ENCODE measurements around the gene TMEM248. TPM values are rescaled to one million over a fixed set of nuclear protein-coding genes. Genes with fewer than 3 reads are reported as not detected.
"Not testable (repeated sequence)": the region's sequence is repeated elsewhere in the genome, so short reads cannot be mapped to it uniquely, and the experiment has no call there.

TMEM248 gene
- total RNA-seq, 1 donor from 2014 or later: 44.3 TPM

- no peak for DNase-seq
Measured at GRCh38 chr7:66950763-66951162, 29.7 kb downstream of the TMEM248 start.

GRCh38 chr7:66952343-66953043 lies 31.5 kb downstream of the TMEM248 start:
- no peak for DNase-seq

DNA sequence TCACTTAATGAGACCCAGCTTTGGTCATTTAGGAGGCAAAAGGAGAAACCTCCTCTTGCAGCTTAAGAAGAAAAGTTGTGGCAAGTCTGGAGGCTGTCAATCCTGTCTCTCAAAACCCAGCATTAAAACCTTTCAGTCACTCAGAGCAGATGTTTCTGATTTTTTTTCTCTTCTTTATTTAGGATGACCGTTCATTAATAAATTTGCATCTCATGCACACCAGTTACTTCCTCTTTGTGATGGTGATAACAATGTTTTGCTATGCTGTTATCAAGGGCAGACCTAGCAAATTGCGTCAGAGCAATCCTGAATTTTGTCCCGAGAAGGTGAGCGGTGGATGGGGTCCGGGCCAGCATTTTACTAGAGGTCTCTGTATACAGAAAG lies 32.0 kb downstream of the TMEM248 start:
- DNase-seq: no peak

- no peak for DNase-seq
Measured at GRCh38 chr7:66957595-66958290, 36.7 kb downstream of the TMEM248 start.

GRCh38 chr7:66958538-66959350 lies 37.7 kb downstream of the TMEM248 start:
- no peak for DNase-seq

DNA sequence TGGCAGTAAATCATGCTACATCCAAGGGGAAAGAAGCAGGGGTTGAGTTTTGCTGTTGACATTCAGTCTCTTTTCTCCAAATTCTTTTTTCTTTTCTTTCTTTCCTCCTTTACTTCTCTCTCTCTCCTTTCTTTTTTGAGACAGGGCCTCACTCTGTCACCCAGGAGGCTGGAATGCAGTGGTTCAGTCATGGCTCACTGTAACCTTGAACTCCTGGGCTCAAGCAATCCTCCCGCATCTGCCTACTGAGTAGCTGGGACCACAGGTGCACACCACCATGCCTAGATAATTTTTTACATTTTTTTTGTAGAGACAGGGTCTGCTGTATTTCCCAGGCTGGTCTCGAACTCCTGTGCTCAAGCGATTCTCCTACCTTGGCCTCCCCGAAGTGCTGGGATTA lies 39.2 kb downstream of the TMEM248 start:
- no peak for DNase-seq

DNA sequence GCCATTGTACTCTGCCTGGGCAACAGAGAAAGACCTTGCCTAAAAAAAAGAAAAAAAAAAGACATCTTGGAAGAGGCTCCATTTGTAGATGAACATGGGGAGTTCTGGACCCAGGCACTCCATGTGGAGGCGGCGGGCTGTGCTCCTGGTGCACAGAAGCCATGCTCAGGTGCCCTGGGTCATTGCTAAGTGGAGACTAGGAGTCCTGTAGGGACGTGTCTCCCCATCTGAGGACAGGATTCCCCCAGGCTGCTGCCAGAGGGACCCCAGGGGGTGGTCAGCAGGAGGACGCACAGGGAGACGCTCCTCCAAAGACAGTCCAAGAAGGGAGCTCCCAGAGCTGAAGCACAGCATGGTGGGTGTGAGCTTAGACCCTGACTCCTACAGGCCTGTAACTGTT lies 40.1 kb downstream of the TMEM248 start:
- no peak for DNase-seq

DNA sequence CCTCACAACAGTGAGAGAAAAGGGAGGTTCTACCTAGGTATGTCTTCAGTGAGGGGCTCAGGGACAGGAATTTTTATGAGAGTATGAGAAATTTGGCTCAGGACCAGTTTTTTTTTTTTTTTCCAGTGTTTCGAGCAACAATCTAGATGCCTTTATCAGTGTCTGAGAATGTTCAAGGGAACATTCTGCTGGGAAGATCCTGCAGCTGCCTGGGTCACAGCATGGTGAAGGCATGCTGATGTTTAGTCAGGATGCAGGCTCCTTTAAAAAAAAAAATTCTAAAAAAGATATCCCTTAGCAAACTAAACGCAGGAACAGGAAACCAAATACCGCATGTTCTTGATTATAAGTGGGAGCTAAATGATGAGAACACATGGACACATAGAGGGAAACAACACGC lies 43.4 kb downstream of the TMEM248 start:
- DNase-seq: no peak

DNA sequence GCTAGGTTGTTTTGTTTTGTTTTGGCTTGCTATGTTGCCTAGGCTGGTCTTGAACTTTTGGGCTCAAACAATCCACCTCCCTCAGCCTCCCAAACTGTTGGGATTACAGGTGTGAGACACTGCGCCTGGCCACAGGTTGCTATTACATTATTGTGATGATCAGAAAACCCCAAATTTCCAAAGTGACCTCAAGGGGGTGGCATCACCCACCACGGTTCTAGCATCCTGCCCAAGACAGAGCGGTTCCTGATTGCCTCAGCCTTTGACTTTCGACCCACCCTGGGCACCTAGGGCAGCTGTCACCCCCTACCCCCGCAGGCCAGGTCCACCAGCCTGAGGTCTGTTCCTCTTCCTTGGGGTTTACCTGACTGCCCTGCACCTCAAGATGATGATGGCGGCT lies 46.0 kb downstream of the TMEM248 start:
- DNase-seq: no peak

DNA sequence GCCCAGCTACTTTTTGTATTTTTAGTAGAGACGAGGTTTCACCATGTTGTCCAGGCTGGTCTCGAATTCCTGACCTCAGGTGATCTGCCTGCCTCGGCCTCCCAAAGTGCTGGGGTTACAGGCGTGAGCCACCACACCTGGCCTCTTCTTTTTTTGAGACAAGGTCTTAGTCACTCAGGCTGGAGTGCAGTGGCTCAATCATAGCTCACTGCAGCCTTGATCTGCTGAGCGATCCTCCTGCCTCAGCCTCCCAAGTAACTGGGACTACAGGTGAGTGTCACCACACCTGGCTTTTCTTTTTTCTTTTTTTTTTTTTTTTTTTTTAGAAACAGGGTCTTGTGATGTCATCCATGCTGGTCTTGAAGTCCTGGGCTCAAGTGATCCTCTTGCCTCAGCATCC lies 48.0 kb downstream of the TMEM248 start:
- not testable (repeated sequence) for DNase-seq

GRCh38 chr7:66970310-66970709 lies 49.3 kb downstream of the TMEM248 start:
- no peak for DNase-seq

GRCh38 chr7:66974986-66975590 lies 54.1 kb downstream of the TMEM248 start:
- no peak for DNase-seq

- DNase-seq: not testable (repeated sequence)
Measured at GRCh38 chr7:66978312-66978711, 57.3 kb downstream of the TMEM248 start.

DNA sequence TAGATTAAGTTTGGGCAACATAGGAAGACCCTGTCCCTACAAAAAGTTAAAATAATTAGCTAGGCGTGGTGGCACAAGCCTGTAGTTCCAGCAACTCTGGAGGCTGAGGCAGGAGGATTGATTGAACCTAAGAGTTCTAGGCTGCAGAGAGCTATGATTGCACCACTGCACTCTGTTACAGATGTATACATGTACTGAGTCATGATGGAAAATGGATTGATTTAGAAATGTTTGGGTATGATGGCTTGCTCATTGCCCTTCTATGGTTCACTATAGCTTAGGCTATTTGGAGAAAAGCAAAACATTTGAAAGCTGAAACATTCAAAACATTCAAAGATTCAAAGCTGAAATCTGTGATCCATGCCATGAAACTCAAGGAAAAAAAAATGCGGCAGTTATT lies 58.0 kb downstream of the TMEM248 start:
- not testable (repeated sequence) for DNase-seq

GRCh38 chr7:66980336-66980735 lies 59.3 kb downstream of the TMEM248 start:
- DNase-seq: not testable (repeated sequence)

DNA sequence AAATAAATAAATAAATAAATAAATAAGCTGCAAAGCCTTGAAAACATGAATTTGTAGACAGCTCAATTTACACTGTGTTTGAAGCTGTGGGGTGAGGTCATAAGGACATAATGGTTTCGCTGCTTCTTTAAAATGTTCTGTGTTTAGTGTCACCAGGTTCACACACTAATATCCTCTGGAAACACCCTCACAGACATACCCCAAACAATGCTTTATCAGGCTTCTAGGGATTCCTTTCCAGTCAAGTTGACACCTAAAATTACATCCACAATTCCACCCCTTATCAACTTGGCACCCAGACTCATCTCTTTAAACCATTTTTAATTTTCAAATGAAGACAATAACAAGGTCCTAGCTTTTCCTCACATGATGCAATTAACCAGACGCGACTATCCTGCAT lies 68.5 kb downstream of the TMEM248 start:
- not testable (repeated sequence) for DNase-seq

GRCh38 chr7:66994051-66994450 lies 73.0 kb downstream of the TMEM248 start:
- not testable (repeated sequence) for DNase-seq

- DNase-seq: peak; percentile 63
Measured at GRCh38 chr7:66994691-66995049, 73.6 kb downstream of the TMEM248 start.

GRCh38 chr7:66995050-66995776 lies 74.2 kb downstream of the TMEM248 start, which contains the start of gene SBDS:
TSS of gene SBDS (minus strand) at chr7:66995586. CDS start at chr7:66995417, 169 bp downstream.
- DNase-seq: peak; percentile 98

DNA sequence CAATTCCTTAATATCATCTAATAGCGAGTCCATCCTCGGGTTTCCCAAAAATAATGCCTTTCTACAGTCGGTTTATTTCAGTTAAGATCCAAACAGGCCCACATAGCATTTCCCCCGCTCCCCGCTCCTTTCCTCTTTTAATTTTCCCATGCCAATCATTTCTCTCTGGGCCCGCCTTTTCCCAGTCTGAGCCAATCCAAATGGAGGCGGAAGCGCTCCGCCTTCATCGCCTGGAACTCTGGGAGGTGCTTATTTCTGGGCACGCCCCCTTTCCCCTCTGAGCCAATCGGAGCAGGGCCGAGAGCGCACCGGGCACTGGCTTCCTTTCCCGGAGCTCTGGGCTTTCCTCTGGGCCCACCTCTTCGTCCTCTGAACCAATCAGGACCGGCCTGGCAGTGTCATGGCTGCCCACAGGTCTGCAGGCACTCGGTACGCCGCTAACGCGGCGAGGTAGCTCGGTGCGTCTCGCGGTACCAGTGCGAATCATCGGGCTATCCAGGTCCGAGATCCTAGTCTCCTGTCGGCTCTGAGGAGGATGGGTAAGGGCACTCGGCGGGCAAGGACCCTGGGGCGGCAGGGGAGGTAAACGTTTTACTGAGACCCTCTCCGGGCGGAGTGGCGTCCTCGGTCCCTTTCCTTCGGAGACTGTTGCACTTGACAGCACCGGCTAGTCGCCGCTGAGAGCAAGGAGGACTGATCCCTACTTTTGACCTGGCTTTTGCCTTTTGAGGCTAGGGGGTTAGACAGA lies 75.6 kb downstream of the TMEM248 start, which contains the start of gene TYW1:
Gene TYW1, plus strand, starts transcription at position 390 of the 748 bp plus-strand sequence. Its CDS starts 146 bp downstream, at position 536.
- peak; percentile 98 for DNase-seq
